SU-DHL-6 (cell line): ENCODE data around the gene HDGFL3.

ENCODE experiments used
- CTCF ChIP-seq: fragments of 200-600 bp; sonication (generic); IDR thresholded peaks from one replicate; pipeline ENCODE4 v1.5.1; 2017; ENCODE audit warnings: antibody characterized with exemption, mild to moderate bottlenecking, low read length, moderate library complexity; ENCODE audit not compliant: insufficient read depth, poor library complexity, severe bottlenecking
- EZH2phosphoT487 ChIP-seq: fragments of 200-600 bp; sonication (generic), shearing (Covaris generic); conservative IDR thresholded peaks from 2 replicates; pipeline ENCODE4 v1.6.1; 2018; ENCODE audit warnings: mild to moderate bottlenecking, antibody characterized with exemption, low read length, moderate library complexity, mixed read lengths

- no peak for TF ChIP-seq CTCF
- TF ChIP-seq EZH2phosphoT487 = no peak
Measured at GRCh38 chr15:83105440-83105839, 102.2 kb downstream of the HDGFL3 start.
